Erythroblast (primary cell): ENCODE measurements around the gene CLRN3.

Experiments used
- GATA1 ChIP-seq: IDR thresholded peaks from 2 replicates; pipeline ENCODE4 v1.6.1; 2011; ENCODE audit warnings: low read depth, mild to moderate bottlenecking, control low read depth, low read length, moderate library complexity
- POLR2A ChIP-seq: IDR thresholded peaks from 2 replicates; pipeline ENCODE4 v1.6.1; 2011; ENCODE audit warnings: mild to moderate bottlenecking, low read length

GRCh38 chr10:127834221-127834620 is 58.5 kb downstream of the CLRN3 start:
- TF ChIP-seq POLR2A (no peak), GATA1 (no peak)
